WERI-Rb-1 (cell line): ENCODE measurements around the gene SGPP1.
A peak's percentile ranks its signal among the peaks of the same experiment; 100 is the strongest.

ENCODE experiments used
- DNase-seq: peaks from one replicate; pipeline ENCODE4 v3.0.0-alpha.2; 2020
- H3K27ac ChIP-seq: fragments of 250-450 bp; sonication (Bioruptor Pico); 2 replicates; pipeline ENCODE4 v1.5.1; 2020; ENCODE audit warnings: mild to moderate bottlenecking, moderate library complexity
- H3K27me3 ChIP-seq: fragments of 250-450 bp; sonication (Bioruptor Pico); 2 replicates; pipeline ENCODE4 v1.5.1; 2021; ENCODE audit warnings: mild to moderate bottlenecking, low read depth, moderate library complexity; ENCODE audit not compliant: insufficient read depth, severe bottlenecking
- H3K36me3 ChIP-seq: fragments of 250-450 bp; sonication (Bioruptor Pico); 2 replicates; pipeline ENCODE4 v1.5.1; 2020; ENCODE audit warnings: mild to moderate bottlenecking, moderate library complexity
- H3K4me3 ChIP-seq: 2 replicates; pipeline ENCODE4 v1.5.1; 2011; ENCODE audit warnings: low read depth, mild to moderate bottlenecking, control low read depth, low read length
- H3K9me3 ChIP-seq: fragments of 250-450 bp; sonication (Bioruptor Pico); 2 replicates; pipeline ENCODE4 v1.5.1; 2021; ENCODE audit warnings: mild to moderate bottlenecking, moderate library complexity; ENCODE audit not compliant: severe bottlenecking
- TF ChIP-seq, protein P1 (sequence below): IDR thresholded peaks from 2 replicates; pipeline ENCODE4 v1.5.1; 2011; ENCODE audit warnings: low read depth, mild to moderate bottlenecking, control low read depth, inconsistent platforms, low read length

SGPP1 gene

DNA sequence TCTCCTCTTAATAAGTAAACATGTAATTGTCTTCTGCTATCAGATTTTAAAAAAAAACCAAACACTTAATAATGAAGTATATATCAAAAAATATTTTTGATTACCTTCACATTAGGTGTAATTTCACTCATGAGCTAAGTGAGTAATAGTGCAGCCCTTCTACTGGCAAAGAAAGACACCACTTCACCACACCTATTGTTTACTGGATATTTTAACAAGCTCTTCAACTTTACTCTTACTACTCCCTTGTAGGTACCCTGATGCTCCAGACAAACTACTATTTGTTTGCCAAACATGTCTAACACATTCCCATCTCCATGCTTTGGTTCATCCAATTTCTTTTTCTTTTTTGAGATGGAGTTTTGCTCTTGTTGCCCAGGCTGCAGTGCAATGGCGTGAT lies 49.3 kb downstream of the SGPP1 start:
- Histone ChIP-seq H3K27ac (no peak overlapping the region), H3K36me3 (peaks cover 4% of the 10 kb centered on the region; the same call in 1 of the 2 replicates), H3K4me3 (no peak overlapping the region), H3K9me3 (peaks cover 2% of the 10 kb centered on the region), H3K27me3 (no peaks in the 10 kb centered on the region)
- TF ChIP-seq, protein P1, sequence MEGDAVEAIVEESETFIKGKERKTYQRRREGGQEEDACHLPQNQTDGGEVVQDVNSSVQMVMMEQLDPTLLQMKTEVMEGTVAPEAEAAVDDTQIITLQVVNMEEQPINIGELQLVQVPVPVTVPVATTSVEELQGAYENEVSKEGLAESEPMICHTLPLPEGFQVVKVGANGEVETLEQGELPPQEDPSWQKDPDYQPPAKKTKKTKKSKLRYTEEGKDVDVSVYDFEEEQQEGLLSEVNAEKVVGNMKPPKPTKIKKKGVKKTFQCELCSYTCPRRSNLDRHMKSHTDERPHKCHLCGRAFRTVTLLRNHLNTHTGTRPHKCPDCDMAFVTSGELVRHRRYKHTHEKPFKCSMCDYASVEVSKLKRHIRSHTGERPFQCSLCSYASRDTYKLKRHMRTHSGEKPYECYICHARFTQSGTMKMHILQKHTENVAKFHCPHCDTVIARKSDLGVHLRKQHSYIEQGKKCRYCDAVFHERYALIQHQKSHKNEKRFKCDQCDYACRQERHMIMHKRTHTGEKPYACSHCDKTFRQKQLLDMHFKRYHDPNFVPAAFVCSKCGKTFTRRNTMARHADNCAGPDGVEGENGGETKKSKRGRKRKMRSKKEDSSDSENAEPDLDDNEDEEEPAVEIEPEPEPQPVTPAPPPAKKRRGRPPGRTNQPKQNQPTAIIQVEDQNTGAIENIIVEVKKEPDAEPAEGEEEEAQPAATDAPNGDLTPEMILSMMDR = no peak
- DNase-seq = no peak

DNA sequence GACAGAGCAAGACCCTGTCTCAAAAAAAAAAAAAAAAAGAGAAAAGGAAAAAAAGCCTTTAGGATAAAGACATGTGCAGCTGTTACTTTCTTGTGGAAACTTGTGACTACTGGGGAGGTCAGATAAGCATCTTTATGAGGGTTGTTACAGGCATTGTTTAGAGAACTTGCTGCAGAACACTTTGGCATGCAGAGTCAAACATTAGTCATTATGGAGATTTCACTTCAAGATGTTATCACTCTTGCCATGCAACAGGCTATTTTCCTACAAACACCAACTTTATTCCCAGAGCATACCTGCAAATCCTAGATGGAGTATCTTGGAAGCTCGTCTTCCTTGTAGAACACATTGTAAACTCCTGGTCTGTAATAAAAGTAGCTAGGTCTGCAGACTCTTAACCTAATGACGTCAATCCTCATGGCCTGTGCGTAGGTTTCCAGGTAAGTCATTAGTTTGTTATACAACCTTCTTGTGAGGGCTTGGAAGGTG lies 49.9 kb downstream of the SGPP1 start:
- no peak overlapping the region for H3K27ac ChIP-seq
- H3K4me3 ChIP-seq = no peak overlapping the region
- TF ChIP-seq, protein P1 = no peak
- H3K27me3 ChIP-seq = no peaks in the 10 kb centered on the region
- peaks cover 4% of the 10 kb centered on the region; the same call in 1 of the 2 replicates for H3K36me3 ChIP-seq
- peaks cover 2% of the 10 kb centered on the region for H3K9me3 ChIP-seq
- DNase-seq = no peak

DNA sequence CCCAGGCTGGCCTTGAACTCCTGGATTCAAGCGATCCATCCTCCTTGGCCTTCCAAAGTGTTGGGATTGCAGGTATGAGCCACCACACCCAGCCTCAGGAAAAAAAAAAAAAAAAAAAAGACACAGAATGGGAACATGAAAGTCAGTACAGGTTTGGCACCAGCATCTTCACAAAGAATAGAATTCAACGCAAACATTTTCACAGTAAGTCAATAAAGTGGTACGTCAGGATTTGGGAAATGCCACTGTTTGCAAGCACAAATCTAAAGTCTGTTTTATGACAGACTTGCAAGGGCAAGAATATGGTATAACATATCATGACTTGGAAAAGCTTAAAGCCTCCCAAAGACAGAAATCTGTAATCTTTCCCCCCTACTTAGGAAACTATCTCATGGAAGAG lies 51.2 kb downstream of the SGPP1 start:
- no peaks in the 10 kb centered on the region for H3K27me3 ChIP-seq
- TF ChIP-seq, protein P1 = no peak
- peaks cover 4% of the 10 kb centered on the region; the same call in 1 of the 2 replicates for H3K36me3 ChIP-seq
- DNase-seq = no peak
- no peak overlapping the region for H3K27ac ChIP-seq
- H3K9me3 ChIP-seq = peaks cover 2% of the 10 kb centered on the region
- no peak overlapping the region for H3K4me3 ChIP-seq

DNA sequence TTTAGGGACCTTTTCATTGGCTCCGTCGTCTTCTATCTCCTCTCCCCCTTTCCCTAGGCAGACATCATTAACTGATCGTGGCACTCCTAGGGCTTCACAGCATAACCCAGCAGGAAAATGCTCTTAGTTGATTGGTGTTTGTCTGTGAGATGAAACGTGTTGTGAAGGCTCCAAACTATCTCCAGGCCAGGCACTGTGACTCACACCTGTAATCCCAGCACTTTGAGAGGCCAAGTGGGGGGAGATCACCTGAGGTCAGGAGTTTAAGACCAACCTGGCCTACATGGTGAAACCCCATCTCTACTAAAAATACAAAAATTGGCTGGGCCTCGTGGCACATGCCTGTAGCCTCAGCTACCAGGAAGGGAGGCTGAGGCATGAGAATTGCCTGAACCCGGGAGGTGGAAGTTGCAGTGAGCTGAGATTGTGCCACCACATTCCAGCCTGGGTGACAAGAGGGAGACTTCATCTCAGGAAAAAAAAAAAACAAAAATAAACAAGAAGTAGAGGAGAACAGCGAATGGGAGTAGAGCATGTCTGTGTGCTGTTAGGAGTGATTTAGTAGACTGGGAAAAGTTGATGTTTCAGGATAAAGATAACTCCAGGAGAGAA lies 53.9 kb downstream of the SGPP1 start:
- TF ChIP-seq, protein P1 = no peak
- Histone ChIP-seq H3K9me3 (peaks cover 2% of the 10 kb centered on the region), H3K4me3 (no peak overlapping the region), H3K27ac (peak overlapping the region; percentile 84), H3K27me3 (no peaks in the 10 kb centered on the region), H3K36me3 (peaks cover 4% of the 10 kb centered on the region; the same call in 1 of the 2 replicates)
- peak; percentile 57 for DNase-seq

DNA sequence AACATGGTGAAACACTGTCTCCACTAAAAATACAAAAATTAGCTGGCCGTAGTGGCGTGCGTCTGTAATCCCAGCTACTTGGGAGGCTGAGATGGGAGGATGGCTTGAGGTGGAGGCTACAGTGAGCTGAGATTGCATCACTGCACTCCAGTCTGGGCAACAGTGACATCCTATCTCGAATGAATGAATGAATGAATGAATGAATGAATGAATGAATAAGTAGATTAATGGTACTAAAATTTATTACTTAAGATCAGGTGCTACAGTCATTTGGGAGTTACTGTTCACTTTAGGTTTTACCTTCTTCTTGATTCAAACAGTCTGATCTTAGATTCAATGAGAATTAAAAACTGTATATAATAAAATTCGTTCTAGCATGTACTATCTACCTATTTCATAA lies 54.6 kb downstream of the SGPP1 start:
- no peak for DNase-seq
- TF ChIP-seq, protein P1 = no peak

More for the DNA sequence above, 54.6 kb downstream of the SGPP1 start:
- Histone ChIP-seq H3K36me3 (peaks cover 4% of the 10 kb centered on the region; the same call in 1 of the 2 replicates), H3K27me3 (no peaks in the 10 kb centered on the region), H3K4me3 (no peak overlapping the region), H3K9me3 (peaks cover 2% of the 10 kb centered on the region), H3K27ac (peak overlapping the region; percentile 84)
